PC-9 (cell line): Measurements from ENCODE around the gene COL5A1. TPM values are rescaled to one million over a fixed set of nuclear protein-coding genes. Genes with fewer than 3 reads are reported as not detected.

Experiments used
- BruUV-seq: library from RNA; stranded (reverse); fragments of 400-500 nt; replicated peaks from 2 replicates; lab custom pipeline; 2021; lab: Mats Ljungman, UMichigan
- CTCF ChIA-PET: fragments of 300-600 bp; sonication (Branson Sonifier 250); formaldehyde crosslinking; loops from one replicate; lab custom pipeline; 2022; ENCODE audit warnings: antibody characterized with exemption; lab: Charles Lee
- POLR2A ChIA-PET: fragments of 300-600 bp; sonication (Branson Sonifier 250); formaldehyde crosslinking; loops from one replicate; lab custom pipeline; 2022; ENCODE audit warnings: antibody characterized with exemption; ENCODE audit not compliant: unreplicated experiment; lab: Charles Lee
- DNase-seq, 2 experiments: peaks; one replicate each; pipeline versions ENCODE4 v3.0.0 to v3.0.0-alpha.2; 2015 to 2022; ENCODE audit warnings: mixed read lengths in 1 of 2
- H2AFZ ChIP-seq: fragments of 200-600 bp; sonication (generic); 2 replicates; pipeline ENCODE4 v1.8.1; 2017; ENCODE audit warnings: antibody characterized with exemption
- H3F3A ChIP-seq: fragments of 200-600 bp; sonication (generic); 2 replicates; pipeline ENCODE4 v1.8.1; 2017; ENCODE audit warnings: antibody characterized with exemption, mild to moderate bottlenecking, low read depth; ENCODE audit not compliant: insufficient read depth
- H3K27ac ChIP-seq: fragments of 200-600 bp; sonication (generic); 2 replicates; pipeline ENCODE4 v1.6.1; 2016; ENCODE audit warnings: mixed run types
- H3K27me3 ChIP-seq: fragments of 200-600 bp; sonication (generic); 2 replicates; pipeline ENCODE4 v1.6.1; 2016; ENCODE audit warnings: low read depth, mixed run types; ENCODE audit not compliant: insufficient read depth
- H3K36me3 ChIP-seq: fragments of 200-600 bp; sonication (generic); 2 replicates; pipeline ENCODE4 v1.6.1; 2016; ENCODE audit warnings: low read depth, mixed run types
- H3K4me1 ChIP-seq: fragments of 200-600 bp; sonication (generic); replicated peaks from 2 replicates; pipeline ENCODE4 v1.6.1; 2016; ENCODE audit warnings: mixed run types; ENCODE audit not compliant: insufficient read depth
- H3K4me2 ChIP-seq: fragments of 200-600 bp; sonication (generic); 2 replicates; pipeline ENCODE4 v1.6.1; 2017; ENCODE audit warnings: mixed run types
- H3K4me3 ChIP-seq: fragments of 200-600 bp; sonication (generic); 2 replicates; pipeline ENCODE4 v1.6.1; 2016; ENCODE audit warnings: mixed run types
- H3K79me2 ChIP-seq: fragments of 200-600 bp; sonication (generic); 2 replicates; pipeline ENCODE4 v1.6.1; 2017; ENCODE audit warnings: low read depth, mixed run types
- H3K9me2 ChIP-seq: fragments of 200-600 bp; sonication (generic); 2 replicates; pipeline ENCODE4 v1.8.1; 2017; ENCODE audit warnings: mild to moderate bottlenecking; ENCODE audit not compliant: insufficient read depth
- H3K9me3 ChIP-seq: fragments of 200-600 bp; sonication (generic); 2 replicates; pipeline ENCODE4 v1.8.1; 2016; ENCODE audit warnings: low read depth; ENCODE audit not compliant: insufficient read depth
- H4K20me1 ChIP-seq: fragments of 200-600 bp; sonication (generic); 2 replicates; pipeline ENCODE4 v1.8.1; 2017; ENCODE audit not compliant: insufficient read depth
- CTCF ChIP-seq: fragments of 200-600 bp; sonication (generic); conservative IDR thresholded peaks from 2 replicates; pipeline ENCODE4 v1.6.1; 2017; ENCODE audit warnings: mixed run types, antibody characterized with exemption, mild to moderate bottlenecking, moderate library complexity
- EZH2 ChIP-seq: fragments of 200-600 bp; sonication (generic); IDR thresholded peaks from 2 replicates; pipeline ENCODE4 v1.8.0; 2017; ENCODE audit warnings: antibody characterized with exemption, low read depth
- intact Hi-C: fragments of 100-400 bp; cut with micrococcal nuclease; formaldehyde crosslinking; loops from one replicate; pipeline ENCODE4 v1.10.0; 2022; ENCODE audit not compliant: unreplicated experiment
- total RNA-seq: library from RNA; stranded (reverse); gene quantifications from 2 replicates; pipeline ENCODE4 v1.2.3, GENCODE V29; 2021

COL5A1 gene
- total RNA-seq, 1 experiment from 2014 or later, result 15.2 TPM

GRCh38 chr9:134785325-134786108 lies 143.9 kb downstream of the COL5A1 start:
- ChIA-PET POLR2A (no interaction called here), CTCF (no interaction called here)
- intact Hi-C loops, result no loop called here
- no peaks in the 10 kb centered on the region for H3K79me2 ChIP-seq
- no peaks in the 10 kb centered on the region for H4K20me1 ChIP-seq
- H3K36me3 ChIP-seq, result no peaks in the 10 kb centered on the region
- no peak overlapping the region for H3K4me3 ChIP-seq
- no peak for TF ChIP-seq EZH2
- TF ChIP-seq CTCF, result no peak
- no peaks in the 10 kb centered on the region for H3K9me2 ChIP-seq
- H3K4me1 ChIP-seq, result no peaks in the 10 kb centered on the region
- no peak overlapping the region for H3K4me2 ChIP-seq
- no TSS peak for BruUV-seq
- no peak overlapping the region for H3K27ac ChIP-seq
- no peaks in the 10 kb centered on the region for H3F3A ChIP-seq
- no peak for DNase-seq
- H3K27me3 ChIP-seq, result peaks cover 84% of the 10 kb centered on the region
- no peak overlapping the region for H2AFZ ChIP-seq
- H3K9me3 ChIP-seq, result no peaks in the 10 kb centered on the region

DNA sequence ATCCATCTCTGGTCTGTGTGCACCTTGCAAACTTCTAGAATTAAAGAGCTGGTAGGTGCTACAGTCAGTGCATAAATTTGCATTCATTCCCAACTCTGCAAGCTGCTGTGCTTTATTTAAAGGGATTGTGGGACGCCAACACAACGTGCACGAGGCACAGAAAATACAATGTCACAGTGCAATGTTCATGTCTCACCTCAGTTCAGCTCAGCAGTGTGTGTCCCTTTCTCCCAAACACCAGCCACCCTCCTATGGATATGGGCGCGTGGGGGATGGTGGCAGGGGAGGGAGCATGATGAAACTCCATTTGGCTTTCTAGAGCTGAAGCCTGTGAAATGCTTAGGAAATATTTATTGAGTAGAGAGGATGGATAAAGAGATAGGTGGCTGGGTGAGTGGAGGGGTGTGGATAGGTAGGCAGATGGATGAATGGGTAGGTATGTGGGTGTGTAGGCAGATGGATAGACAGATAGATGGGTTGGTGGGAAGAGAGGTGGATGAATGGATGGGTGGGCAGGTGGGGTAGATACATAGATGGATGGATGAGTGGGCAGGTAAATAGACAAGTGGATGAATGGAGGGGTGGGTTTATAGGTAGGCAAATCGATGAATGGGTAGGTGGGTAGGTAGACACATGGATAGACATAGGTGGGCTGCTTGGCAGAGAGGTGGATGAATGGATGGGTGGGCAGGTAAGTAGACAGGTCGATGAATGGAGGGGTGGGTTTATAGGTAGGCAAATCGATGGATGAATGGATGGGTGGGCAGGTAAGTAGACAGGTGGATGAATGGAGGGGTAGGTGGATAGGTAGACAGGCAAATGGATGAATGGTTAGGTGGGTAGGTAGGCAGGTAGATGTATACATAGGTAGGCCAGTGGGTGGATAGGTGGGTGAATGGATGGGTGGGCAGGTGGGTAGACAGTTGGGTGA lies 146.3 kb downstream of the COL5A1 start:
- no peak overlapping the region for H3K4me2 ChIP-seq
- BruUV-seq, result no TSS peak
- POLR2A ChIA-PET, result no interaction called here
- no peak overlapping the region for H3K4me3 ChIP-seq
- DNase-seq, result no peak
- CTCF ChIA-PET, result interaction anchor here (0.6 kb wide), 1 partner anchor 108 kb away, joined by 3 read pairs; no protein-coding TSS in a partner anchor
- H3K9me3 ChIP-seq, result no peaks in the 10 kb centered on the region
- no peak overlapping the region for H2AFZ ChIP-seq
- no peaks in the 10 kb centered on the region for H3F3A ChIP-seq
- no peak overlapping the region for H3K27ac ChIP-seq
- no peaks in the 10 kb centered on the region for H3K9me2 ChIP-seq
- H3K27me3 ChIP-seq, result peaks cover 76% of the 10 kb centered on the region
- no peaks in the 10 kb centered on the region for H3K36me3 ChIP-seq
- no peak for TF ChIP-seq CTCF
- no peaks in the 10 kb centered on the region for H3K79me2 ChIP-seq
- no peaks in the 10 kb centered on the region for H3K4me1 ChIP-seq
- no peaks in the 10 kb centered on the region for H4K20me1 ChIP-seq
- intact Hi-C loops, result no loop called here

GRCh38 chr9:134789168-134789567 lies 147.6 kb downstream of the COL5A1 start:
- Histone ChIP-seq H3K9me3 (no peaks in the 10 kb centered on the region), H3K27me3 (peaks cover 76% of the 10 kb centered on the region), H3K4me1 (no peaks in the 10 kb centered on the region), H3K36me3 (no peaks in the 10 kb centered on the region), H3F3A (no peaks in the 10 kb centered on the region), H3K9me2 (no peaks in the 10 kb centered on the region), H3K4me2 (no peak overlapping the region), H2AFZ (no peak overlapping the region), H3K27ac (no peak overlapping the region), H4K20me1 (no peaks in the 10 kb centered on the region), H3K4me3 (no peak overlapping the region), H3K79me2 (no peaks in the 10 kb centered on the region)
- CTCF ChIA-PET, result no interaction called here
- TF ChIP-seq CTCF, result no peak
- TF ChIP-seq EZH2, result no peak
- DNase-seq, result no peak
- BruUV-seq, result no TSS peak
- intact Hi-C loops, result no loop called here
- POLR2A ChIA-PET, result no interaction called here
